ENCODE data around the gene SAMD11.
"Not testable (repeated sequence)": the region's sequence is repeated elsewhere in the genome, so short reads cannot be mapped to it uniquely, and the experiment has no call there.

SAMD11 gene

GRCh38 chr1:923131-923990 is at the start of gene SAMD11:
Gene SAMD11, plus strand, starts transcription at chr1:923923. Its CDS starts 509 bp downstream, at chr1:924432.
- DNase-seq: peak; percentile 77

DNA sequence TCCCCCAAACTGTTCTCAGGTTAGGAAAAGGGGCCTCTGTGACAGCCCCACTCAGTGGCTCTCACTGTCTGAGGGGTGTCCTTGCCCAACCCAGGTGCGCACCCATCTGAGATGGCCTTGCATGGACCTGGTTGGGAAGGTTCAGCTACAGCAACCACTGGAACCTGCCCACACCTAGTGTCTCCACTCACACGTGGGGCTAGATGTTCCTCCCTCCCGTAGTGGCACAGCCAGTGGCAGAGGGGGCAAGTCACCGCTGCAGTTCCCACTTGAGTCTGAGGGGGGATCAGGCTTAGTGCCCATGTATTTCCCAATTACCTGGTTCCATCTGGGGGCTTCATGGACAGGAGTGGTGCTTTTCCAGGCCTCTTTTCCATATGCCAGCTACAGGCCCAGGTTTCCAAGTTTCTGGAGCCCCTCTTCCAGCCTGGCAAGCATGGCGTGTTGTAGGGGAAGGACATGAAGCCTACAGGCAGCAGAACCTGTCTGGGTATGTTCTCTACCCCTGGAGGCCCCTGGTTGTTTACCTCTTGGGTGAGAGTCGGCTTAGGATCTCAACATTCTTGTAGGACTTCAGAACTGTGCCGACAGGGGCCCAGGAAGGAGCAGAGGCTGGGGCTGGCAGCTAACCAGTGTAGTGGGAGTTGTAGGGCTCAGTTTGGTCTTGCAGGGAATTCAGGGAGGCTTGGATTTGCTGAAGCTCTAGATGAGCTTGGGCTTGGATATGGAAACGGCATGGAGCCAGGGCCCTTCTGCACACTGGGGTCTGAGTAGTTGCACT is 47.1 kb upstream of the SAMD11 start:
- DNase-seq: not testable (repeated sequence)

GRCh38 chr1:877209-877986 is 46.3 kb upstream of the SAMD11 start:
- not testable (repeated sequence) for DNase-seq

DNA sequence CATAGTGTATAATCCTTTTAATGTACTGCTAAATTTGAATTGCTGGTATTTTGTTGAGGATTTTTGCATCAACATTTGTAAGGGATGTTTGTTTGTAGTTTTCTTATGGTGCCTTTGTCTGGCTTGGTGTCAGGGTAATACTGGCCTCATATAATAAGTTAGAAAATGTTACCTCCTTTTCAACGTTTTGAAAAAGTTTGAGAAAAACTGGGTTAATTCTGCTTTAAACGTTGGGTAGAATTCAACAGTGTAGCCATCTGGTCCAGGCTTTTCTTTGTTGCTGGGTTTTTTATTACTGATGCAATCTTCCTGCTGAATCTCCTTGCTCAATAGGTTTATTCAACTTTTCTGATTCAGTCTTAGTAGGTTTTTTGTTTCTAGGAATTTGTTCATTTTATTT is 43.2 kb upstream of the SAMD11 start:
- DNase-seq: not testable (repeated sequence)

- not testable (repeated sequence) for DNase-seq
These were observed 42.8 kb upstream of the SAMD11 start for GRCh38 chr1:880915-881314.

- no peak for DNase-seq
These were observed 37.4 kb upstream of the SAMD11 start for GRCh38 chr1:886311-886710.

GRCh38 chr1:886760-887159 is 37.0 kb upstream of the SAMD11 start:
- no peak for DNase-seq

GRCh38 chr1:888297-888696 is 35.4 kb upstream of the SAMD11 start:
- no peak for DNase-seq

DNA sequence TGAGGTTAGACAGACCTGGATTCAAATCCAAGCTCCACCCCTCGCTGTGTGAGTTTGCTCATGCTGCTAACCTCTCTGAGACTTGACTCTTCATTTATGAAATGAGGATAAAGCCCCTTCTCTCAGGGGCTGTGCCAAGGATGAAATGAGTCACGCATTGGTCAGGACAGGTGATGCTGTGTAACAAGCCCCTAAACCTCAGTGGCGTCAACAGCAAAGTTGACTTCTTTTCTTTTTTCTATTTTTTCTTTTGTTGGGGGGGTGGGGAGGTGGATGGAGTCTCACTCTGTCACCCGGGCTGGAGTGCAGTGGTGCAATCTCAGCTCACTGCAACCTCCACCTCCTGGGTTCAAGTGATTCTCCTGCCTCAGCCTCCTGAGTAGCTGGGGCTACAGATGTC is 33.9 kb upstream of the SAMD11 start:
- DNase-seq: not testable (repeated sequence)

GRCh38 chr1:890234-890633 is 33.5 kb upstream of the SAMD11 start:
- DNase-seq: not testable (repeated sequence)

DNA sequence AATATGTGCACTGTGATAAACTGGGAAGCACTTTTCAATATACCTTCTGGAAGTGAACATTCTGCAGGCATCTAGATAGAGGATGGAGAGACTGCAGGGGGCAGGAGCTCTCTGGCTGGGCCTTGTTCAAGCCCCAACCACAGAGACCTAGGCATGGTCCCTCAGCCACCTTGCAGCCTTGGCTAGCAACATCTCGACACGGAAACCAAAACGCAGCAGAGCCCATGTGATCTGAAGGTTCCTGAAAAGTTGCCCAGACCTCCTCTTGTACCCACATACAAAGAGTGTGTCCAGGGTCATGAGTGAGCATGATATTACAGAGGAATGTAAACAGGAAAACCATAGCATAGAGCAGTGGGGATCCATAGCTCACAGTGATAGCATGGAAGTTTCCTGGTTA is 33.1 kb upstream of the SAMD11 start:
- DNase-seq: no peak

- no peak for DNase-seq
These were observed 26.5 kb upstream of the SAMD11 start for GRCh38 chr1:897226-897625.

DNA sequence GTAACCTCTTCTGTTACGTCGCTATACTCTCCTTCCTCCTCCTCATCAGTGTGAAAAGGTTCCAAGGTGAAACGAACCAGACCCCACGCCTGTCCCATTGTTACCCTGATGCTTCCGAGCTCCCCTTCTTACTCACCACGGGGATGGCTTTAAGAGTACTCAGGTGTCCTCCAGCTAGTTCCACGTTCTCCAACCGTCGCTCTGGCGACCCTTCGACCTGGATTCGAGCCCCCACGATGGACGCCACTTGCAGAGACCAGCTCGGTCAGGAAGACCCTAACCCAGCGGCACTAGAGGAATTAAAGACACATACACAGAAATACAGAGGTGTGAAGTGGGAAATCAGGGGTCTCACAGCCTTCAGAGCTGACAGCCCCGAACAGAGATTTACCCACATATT is 25.8 kb upstream of the SAMD11 start:
- not testable (repeated sequence) for DNase-seq

GRCh38 chr1:899636-900317 is 23.9 kb upstream of the SAMD11 start:
- no peak for DNase-seq

DNA sequence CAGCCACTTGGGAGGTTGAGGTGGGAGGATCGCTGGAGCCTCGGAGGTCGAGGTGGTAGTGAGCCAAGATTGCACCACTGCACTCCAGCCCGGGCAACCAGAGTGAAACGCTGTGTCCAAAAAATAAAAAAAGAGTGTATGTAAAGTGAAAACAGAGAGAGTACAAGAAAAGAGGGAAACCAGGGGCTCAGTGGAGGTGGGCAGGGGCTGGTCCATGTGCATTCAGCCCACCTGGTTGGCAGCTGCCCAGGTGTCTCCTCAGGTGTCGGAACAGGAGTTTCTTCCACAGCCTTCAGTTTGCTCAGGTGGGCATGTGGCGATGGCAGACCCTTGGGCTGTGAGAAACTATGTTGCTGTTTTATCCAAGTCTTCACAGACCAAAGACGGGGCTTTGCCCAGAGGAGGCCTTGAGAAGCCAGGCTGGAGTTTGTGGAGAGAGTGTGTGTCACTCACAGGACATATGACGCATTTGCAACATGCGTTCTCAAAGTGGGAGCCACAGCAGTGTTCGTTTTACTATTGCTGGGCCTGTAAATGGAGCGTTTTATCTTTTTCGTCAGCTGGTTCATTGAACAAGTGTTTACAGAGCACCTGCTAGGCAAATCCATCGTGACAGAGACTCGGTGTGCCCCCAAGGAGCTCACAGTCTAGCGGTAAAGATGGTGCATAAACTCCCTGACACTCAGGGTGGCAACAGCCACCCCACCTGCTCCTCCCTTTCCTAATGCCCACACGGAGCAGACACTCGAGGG is 22.4 kb upstream of the SAMD11 start:
- no peak for DNase-seq

DNA sequence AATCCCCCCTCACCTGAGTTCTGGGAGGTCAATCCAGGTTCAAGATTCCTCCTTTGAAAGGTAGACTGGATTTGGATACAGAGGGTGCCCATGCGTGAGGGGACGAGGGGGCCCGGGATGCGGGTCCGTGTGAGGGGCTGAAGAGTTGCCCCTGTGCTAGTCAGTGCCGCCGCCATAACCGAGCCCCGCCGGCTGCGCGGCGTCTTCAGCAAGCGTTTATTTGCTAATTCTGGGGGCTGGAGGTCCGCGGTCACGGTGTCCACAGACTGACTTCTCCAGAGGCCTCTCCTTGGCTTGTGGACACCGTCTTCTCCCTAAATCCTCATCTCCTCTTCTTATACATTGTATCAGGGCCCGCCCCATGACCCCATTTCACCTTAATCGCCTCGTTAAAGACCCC is 20.9 kb upstream of the SAMD11 start:
- DNase-seq: no peak

GRCh38 chr1:903305-903704 is 20.4 kb upstream of the SAMD11 start:
- no peak for DNase-seq

- no peak for DNase-seq
These were observed 19.9 kb upstream of the SAMD11 start for GRCh38 chr1:903721-904271.

DNA sequence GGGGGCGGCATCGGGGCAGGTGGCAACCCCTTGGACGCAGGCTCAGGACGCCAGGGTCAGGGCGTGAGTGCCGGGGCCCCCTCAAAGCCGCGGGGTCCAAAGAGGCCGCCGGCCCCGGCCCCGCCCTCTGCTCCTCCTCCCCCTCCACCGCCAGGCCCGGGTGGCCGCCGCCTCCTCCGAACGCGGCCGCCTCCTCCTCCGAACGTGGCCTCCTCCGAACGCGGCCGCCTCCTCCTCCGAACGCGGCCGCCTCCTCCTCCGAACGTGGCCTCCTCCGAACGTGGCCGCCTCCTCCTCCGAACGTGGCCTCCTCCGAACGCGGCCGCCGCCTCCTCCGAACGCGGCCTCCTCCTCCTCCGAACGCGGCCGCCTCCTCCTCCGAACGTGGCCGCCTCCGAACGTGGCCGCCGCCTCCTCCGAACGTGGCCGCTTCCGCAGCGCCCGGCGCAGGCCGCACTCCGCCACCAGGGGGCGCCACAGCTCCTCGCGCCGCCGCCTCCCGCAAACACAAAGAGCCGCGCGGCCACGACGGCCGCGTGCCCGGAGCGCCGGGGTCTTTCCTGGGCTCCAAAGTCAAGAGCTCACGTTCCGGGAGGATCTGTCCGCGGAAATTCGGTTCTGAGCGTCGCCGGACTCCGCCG is 19.3 kb upstream of the SAMD11 start:
- peak; percentile 88 for DNase-seq

DNA sequence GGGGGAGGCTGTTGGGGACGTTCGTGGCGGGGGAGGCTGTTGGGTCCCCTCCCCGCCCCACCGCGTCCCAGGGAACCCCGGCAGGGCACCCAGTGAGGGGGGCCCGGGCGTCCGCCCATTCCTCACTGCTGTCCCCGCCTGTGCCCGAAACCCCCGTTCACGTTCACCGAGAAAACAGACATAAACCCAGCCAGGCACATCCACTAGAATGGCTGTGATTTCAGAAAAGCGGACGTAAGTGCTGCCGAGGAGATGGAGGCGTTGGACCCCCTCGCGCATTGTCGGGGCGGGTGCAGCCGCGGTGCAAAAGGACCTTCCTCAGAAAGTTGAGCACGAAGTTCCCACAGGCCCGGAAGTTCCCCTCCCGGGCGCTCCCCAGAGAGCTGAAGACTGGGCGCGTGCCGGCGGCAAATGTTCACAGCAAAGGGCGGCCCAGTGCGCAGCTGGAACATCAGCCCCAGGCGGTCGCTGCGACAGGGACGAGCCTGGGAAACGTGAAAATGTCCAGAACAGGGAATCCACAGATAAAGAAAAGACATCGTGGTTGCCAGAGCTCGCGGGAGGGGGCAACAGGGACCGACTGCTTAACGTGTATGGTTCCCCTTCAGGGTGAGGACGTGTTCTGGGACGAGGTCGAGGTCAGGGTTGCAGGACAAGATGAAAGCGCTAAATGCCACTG is 18.5 kb upstream of the SAMD11 start:
- no peak for DNase-seq

Data from CD4-positive, alpha-beta T cell treated with Interleukin-10 for 1 hour (primary cell).